ENCODE results near the gene ATF1. TPM values are rescaled to one million over a fixed set of nuclear protein-coding genes. Genes with fewer than 3 reads are reported as not detected.

The ATF1 gene
- total RNA-seq, 1 donor from 2014 or later, result 31.3 TPM

DNA sequence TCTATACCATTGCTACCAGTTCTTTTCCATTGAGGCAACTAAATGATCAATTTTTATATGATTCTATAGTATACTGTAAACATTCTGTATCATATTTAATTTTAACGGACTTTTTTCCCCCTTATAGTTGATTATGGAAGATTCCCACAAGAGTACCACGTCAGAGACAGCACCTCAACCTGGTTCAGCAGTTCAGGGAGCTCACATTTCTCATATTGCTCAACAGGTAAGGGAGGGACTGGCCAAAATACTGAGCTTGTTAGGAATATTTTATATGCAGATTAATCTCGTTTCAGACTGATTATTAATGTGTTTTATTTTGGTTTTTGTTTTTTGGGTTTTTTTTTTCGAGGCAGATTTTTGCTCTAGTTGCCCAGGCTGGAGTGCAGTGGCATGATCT is 16.1 kb downstream of the ATF1 start:
- Histone ChIP-seq H3K4me3 (ENCODE audit: low read depth, low read length) (no peak overlapping the region), H3K36me3 (ENCODE audit: control insufficient read depth, insufficient read depth, low read length) (peaks cover 1% of the 10 kb centered on the region), H3K27me3 (ENCODE audit: control insufficient read depth, insufficient read depth, low read length) (no peaks in the 10 kb centered on the region)
- FAIRE-seq (no peak), DNase-seq (ENCODE audit: low read depth) (no peak)
- TF ChIP-seq, protein P1, sequence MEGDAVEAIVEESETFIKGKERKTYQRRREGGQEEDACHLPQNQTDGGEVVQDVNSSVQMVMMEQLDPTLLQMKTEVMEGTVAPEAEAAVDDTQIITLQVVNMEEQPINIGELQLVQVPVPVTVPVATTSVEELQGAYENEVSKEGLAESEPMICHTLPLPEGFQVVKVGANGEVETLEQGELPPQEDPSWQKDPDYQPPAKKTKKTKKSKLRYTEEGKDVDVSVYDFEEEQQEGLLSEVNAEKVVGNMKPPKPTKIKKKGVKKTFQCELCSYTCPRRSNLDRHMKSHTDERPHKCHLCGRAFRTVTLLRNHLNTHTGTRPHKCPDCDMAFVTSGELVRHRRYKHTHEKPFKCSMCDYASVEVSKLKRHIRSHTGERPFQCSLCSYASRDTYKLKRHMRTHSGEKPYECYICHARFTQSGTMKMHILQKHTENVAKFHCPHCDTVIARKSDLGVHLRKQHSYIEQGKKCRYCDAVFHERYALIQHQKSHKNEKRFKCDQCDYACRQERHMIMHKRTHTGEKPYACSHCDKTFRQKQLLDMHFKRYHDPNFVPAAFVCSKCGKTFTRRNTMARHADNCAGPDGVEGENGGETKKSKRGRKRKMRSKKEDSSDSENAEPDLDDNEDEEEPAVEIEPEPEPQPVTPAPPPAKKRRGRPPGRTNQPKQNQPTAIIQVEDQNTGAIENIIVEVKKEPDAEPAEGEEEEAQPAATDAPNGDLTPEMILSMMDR (IDR thresholded peaks at IDR 0.05; ENCODE audit: insufficient read depth, low read length, severe bottlenecking), result no peak

DNA sequence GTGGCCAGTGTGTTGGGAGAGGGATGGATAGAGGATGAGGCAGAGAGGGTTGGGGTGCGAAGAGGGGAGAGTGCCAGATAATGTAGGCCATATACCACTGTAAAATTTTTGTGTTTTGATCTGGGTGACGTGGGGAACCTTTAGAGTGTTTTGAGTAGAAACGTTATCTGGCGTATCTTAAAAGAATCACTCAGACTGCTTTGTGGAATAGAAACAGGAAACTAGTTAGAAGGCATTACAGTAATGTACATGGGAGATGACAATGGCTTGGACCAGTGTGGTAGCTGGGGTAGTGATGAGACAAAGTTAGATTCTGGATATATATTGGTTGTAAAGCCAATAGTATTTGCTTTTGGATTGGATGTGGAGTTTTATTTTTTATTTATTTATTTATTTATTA is 20.6 kb downstream of the ATF1 start:
- no peaks in the 10 kb centered on the region for H3K27me3 ChIP-seq (ENCODE audit: control insufficient read depth, insufficient read depth, low read length)
- peaks cover 1% of the 10 kb centered on the region for H3K36me3 ChIP-seq (ENCODE audit: control insufficient read depth, insufficient read depth, low read length)
- no peak overlapping the region for H3K4me3 ChIP-seq (ENCODE audit: low read depth, low read length)
- FAIRE-seq (no peak), DNase-seq (ENCODE audit: low read depth) (no peak)
- TF ChIP-seq, protein P1 (IDR thresholded peaks at IDR 0.05; ENCODE audit: insufficient read depth, low read length, severe bottlenecking), result no peak

DNA sequence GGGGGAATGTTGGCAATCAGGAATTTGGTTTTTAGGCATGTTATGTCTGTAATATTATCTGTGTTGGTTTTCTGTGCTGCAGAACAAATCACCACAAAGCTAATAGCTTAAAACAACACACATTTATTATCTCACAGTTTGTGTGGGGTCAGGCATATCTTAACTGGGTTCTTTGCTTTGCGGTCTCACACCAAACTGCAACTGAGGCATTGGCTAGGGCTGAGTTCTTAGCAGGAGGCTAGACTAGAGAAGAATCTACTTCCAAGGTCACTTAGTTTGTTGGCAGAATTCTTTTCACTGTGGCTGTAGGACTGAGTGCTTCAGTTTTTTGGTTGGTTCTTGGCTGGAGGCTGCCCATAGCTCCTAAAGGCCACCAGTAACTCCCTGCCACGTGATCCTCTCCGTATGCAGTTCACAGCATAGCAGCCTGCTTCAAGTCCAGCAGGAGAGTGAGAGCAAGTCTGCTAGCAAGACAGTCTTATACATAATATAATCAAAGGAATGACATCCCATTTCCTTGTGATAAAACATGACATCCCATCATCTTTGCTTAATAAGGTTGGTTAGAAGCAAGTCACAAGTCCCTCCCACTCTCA is 21.6 kb downstream of the ATF1 start:
- H3K36me3 ChIP-seq (ENCODE audit: control insufficient read depth, insufficient read depth, low read length), result peaks cover 1% of the 10 kb centered on the region
- TF ChIP-seq, protein P1 (IDR thresholded peaks at IDR 0.05; ENCODE audit: insufficient read depth, low read length, severe bottlenecking), result no peak
- no peak for FAIRE-seq

DNA sequence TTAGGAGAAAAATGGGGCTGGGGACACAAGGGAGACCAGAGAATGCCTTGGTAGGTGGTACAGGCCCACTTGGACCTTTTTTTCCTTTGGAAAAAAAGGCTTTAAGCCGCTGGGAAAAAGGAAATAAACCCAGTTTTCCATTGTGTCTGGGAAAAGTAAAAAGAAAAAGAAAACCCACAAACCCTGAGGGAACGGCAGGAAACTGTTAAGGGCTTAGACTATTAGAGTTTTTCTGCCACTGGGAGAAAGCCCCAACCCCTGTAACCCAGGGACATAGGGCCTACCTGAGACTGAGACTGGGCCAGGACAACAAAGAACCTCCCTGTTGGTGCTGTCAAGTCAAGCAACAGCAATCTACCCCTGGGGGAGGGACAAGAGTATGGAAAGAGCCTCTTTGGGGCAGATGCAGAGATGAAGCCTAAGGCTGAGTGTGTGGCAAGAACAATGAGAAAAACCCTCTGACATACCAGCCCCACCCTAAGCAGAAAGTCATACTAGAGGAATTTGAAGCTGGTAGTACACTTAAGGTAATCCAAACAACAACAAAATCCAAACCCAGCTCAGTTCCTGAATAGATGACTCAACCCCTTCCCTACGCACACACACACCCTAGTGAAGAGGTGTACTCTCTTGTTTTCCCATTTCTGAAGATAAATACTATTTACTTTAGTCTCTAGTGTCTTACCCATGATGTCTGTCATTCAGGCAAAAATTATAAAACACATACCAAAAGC is 22.8 kb downstream of the ATF1 start:
- peak; percentile 75 for FAIRE-seq

More for the DNA sequence above, 21.6 kb downstream of the ATF1 start:
- Histone ChIP-seq H3K27me3 (ENCODE audit: control insufficient read depth, insufficient read depth, low read length) (no peaks in the 10 kb centered on the region), H3K4me3 (ENCODE audit: low read depth, low read length) (no peak overlapping the region)
- peak; percentile 35 for DNase-seq (ENCODE audit: low read depth)

DNA sequence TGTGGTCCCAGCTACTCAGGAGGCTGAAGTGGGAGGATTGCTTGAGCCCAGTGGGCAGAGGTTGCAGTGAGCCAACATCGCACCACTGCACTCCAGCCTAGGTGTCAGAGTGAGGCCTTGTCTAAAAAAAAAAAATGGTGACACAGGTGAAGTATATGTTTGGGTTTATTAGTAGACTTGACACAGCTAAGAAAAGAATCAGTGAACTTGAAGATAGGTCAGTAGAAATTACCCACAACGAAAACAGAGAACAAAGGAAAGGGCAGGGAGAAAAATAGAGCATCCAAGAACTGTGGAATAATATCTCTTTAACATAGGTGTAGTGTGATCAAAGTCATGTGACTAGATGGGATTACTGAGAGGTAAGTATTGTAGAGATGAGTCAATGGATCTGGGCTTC is 23.7 kb downstream of the ATF1 start:
- no peak overlapping the region for H3K4me3 ChIP-seq (ENCODE audit: low read depth, low read length)
- no peak for FAIRE-seq
- TF ChIP-seq, protein P1 (IDR thresholded peaks at IDR 0.05; ENCODE audit: insufficient read depth, low read length, severe bottlenecking), result no peak
- DNase-seq (ENCODE audit: low read depth), result peak; percentile 9
- H3K27me3 ChIP-seq (ENCODE audit: control insufficient read depth, insufficient read depth, low read length), result no peaks in the 10 kb centered on the region
- H3K36me3 ChIP-seq (ENCODE audit: control insufficient read depth, insufficient read depth, low read length), result no peaks in the 10 kb centered on the region

More for the DNA sequence above, 22.8 kb downstream of the ATF1 start:
- H3K27me3 ChIP-seq (ENCODE audit: control insufficient read depth, insufficient read depth, low read length), result no peaks in the 10 kb centered on the region
- DNase-seq (ENCODE audit: low read depth), result peak; percentile 100
- TF ChIP-seq, protein P1 (IDR thresholded peaks at IDR 0.05; ENCODE audit: insufficient read depth, low read length, severe bottlenecking), result no peak
- H3K36me3 ChIP-seq (ENCODE audit: control insufficient read depth, insufficient read depth, low read length), result peaks cover under 1% of the 10 kb centered on the region
- H3K4me3 ChIP-seq (ENCODE audit: low read depth, low read length), result no peak overlapping the region
